GM15510 (cell line): ENCODE measurements around the gene GAPVD1.

Source experiments
- POLR2A ChIP-seq: IDR thresholded peaks from 3 replicates; pipeline ENCODE4 v1.6.1; 2011; ENCODE audit warnings: borderline replicate concordance; ENCODE audit not compliant: insufficient read length; ENCODE audit errors: extremely low read depth

The GAPVD1 gene

DNA sequence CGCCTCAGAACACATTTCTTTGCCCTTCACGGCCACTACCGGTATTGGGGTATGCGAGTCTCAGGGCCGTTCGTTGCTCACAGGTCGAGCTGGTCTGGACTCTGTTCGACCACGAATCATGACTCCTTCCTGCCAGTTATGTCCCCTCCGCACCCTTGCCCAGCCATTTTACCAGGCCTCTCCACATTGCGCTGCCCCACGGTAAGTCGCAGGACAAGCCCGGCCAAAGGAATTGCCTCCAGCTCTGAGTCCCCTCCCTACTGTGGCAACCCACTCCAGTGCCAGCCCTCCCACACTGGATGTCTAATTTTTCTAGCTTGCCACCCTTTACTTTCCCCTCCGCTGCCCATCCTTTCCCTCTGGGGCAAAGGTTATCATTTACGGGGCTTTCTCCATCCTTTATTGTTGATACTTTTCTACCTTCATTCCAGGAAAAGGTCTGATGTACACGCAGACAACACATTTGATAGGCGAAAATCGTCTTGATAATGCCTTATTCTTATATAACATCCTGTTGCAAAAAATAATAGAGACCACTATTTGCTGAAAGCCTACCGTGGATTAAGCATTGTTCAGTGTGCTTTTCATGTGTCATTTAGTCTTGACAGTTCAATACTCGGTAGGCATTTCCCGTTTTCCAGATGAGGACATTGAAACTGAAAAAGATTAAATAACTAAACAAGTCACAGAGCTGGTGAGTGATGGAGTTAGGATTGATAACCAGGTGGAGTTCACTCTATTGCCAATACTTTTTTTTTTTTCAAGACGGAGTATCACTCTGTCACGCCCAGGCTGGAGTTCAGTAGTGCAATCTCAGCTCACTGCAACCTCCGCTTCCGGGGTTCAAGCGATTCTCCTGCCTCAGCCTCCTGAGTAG lies 19.5 kb upstream of the GAPVD1 start:
- no peak for TF ChIP-seq POLR2A

GRCh38 chr9:125243792-125244260 lies 17.8 kb upstream of the GAPVD1 start:
- no peak for TF ChIP-seq POLR2A

GRCh38 chr9:125246261-125246667 lies 15.4 kb upstream of the GAPVD1 start:
- no peak for TF ChIP-seq POLR2A

GRCh38 chr9:125254231-125254630 lies 7.4 kb upstream of the GAPVD1 start:
- TF ChIP-seq POLR2A = no peak

- TF ChIP-seq POLR2A = no peak
These were observed 5.7 kb upstream of the GAPVD1 start for GRCh38 chr9:125255781-125256391.

GRCh38 chr9:125258160-125258785 lies 3.4 kb upstream of the GAPVD1 start:
- no peak for TF ChIP-seq POLR2A

GRCh38 chr9:125258832-125259534 lies 2.6 kb upstream of the GAPVD1 start:
- no peak for TF ChIP-seq POLR2A

DNA sequence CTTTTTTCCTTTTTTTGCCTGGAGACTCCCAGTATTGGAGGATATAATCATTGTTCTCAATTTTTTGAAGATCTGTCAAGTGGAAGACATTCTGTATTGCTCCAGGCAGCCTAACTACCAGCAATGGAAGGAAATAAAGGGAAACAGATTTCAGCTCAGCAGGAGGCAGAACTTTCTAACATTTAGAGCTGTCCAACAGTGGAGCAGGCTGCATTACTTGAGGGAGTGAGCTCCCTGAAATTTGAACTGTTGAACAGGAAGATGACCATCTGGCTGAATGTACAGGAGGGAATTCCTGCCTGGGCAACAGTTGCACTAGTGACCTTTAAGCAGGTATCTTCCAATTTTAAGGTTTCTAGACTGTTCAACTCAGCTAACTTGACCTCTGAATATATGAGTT lies 1.1 kb upstream of the GAPVD1 start:
- no peak for TF ChIP-seq POLR2A

DNA sequence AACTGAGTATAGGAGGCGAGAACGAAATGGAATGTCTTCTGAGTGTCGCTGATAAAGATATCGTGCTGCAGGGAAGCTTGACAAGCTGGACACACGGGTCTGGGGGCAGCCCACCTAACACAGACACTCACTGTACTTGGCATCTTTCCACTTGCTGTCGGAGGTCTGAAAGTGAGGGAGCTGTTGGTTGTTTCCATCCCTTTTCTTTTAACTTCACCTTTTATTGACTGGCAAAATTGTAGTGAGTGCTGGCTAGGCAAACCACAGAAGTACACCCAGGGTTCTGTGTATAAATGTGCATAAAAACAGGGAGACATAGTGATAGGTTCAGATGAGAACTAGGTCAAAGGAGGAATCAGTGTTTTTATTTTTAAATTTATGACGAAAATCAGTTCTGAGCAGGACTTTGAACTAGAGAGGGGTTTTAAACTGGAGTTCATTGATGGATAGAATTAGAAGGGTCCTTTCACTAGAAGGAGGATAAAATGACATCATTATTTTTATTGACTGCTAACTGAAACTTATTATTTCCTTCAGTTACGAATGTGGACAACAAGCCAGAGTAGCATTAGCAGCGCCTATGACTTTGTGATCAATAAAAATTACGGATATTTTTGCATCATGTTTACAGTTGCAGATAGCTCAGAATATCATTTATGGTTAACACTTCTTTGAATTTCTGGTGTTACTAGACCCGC lies 817 bp downstream of the GAPVD1 start:
- no peak for TF ChIP-seq POLR2A

- no peak for TF ChIP-seq POLR2A
These were observed 6.9 kb downstream of the GAPVD1 start for GRCh38 chr9:125268394-125269013.

GRCh38 chr9:125269014-125269397 lies 7.4 kb downstream of the GAPVD1 start:
- no peak for TF ChIP-seq POLR2A

GRCh38 chr9:125271081-125271480 lies 9.5 kb downstream of the GAPVD1 start:
- TF ChIP-seq POLR2A = no peak

GRCh38 chr9:125272697-125273096 lies 11.1 kb downstream of the GAPVD1 start:
- TF ChIP-seq POLR2A = no peak

- no peak for TF ChIP-seq POLR2A
These were observed 15.1 kb downstream of the GAPVD1 start for GRCh38 chr9:125276771-125277170.
